AG10803 (cell line): ENCODE data around the gene ABL1.

ENCODE experiments used
- DNase-seq: peaks from one replicate; pipeline ENCODE4 v3.0.0; 2010; ENCODE audit warnings: low read depth
- H3K4me3 ChIP-seq: 2 replicates; pipeline ENCODE4 v1.5.1; 2011; ENCODE audit warnings: mild to moderate bottlenecking, low read length, control low read depth
- CTCF ChIP-seq: conservative IDR thresholded peaks from 2 replicates; pipeline ENCODE4 v1.5.1; 2011; ENCODE audit warnings: mild to moderate bottlenecking, low read length, control low read depth, inconsistent platforms

Gene ABL1

GRCh38 chr9:130883479-130883878 is 48.4 kb downstream of the ABL1 start:
- H3K4me3 ChIP-seq = no peak overlapping the region
- no peak for TF ChIP-seq CTCF
- DNase-seq = no peak

- H3K4me3 ChIP-seq = no peak overlapping the region
- no peak for TF ChIP-seq CTCF
- no peak for DNase-seq
Observed at GRCh38 chr9:130884111-130884531, 49.1 kb downstream of the ABL1 start.

- H3K4me3 ChIP-seq = no peak overlapping the region
- TF ChIP-seq CTCF = no peak
Observed at GRCh38 chr9:130884542-130885483, 49.8 kb downstream of the ABL1 start.

GRCh38 chr9:130885484-130886375 is 50.7 kb downstream of the ABL1 start:
- no peak for TF ChIP-seq CTCF
- no peak for DNase-seq
- H3K4me3 ChIP-seq = no peak overlapping the region

More at GRCh38 chr9:130884542-130885483, 49.8 kb downstream of the ABL1 start:
- DNase-seq = no peak

- no peak for TF ChIP-seq CTCF
- no peak for DNase-seq
- no peak overlapping the region for H3K4me3 ChIP-seq
Observed at GRCh38 chr9:130886981-130887380, 51.9 kb downstream of the ABL1 start.

GRCh38 chr9:130887494-130888144 is 52.6 kb downstream of the ABL1 start:
- no peak for DNase-seq
- no peak overlapping the region for H3K4me3 ChIP-seq
- no peak for TF ChIP-seq CTCF
